Gastrocnemius medialis (tissue), 4 donors: Measurements from ENCODE around the gene FAH. TPM values are rescaled to one million over a fixed set of nuclear protein-coding genes. Genes with fewer than 3 reads are reported as not detected.

Source experiments
- ATAC-seq, 2 donors: fragments of 150-250 bp; one replicate each; pipeline ENCODE4 v1.9.1; 2016
- DNase-seq, 2 donors: peaks; one replicate each; pipeline ENCODE4 v3.0.0-alpha.2; 2019
- H3K27ac ChIP-seq, 4 donors: fragments of 200-600 bp; sonication (generic); 1 replicate in 1 of 4; 2 replicates in 3 of 4; pipeline ENCODE4 v1.5.1; 2016 to 2018; ENCODE audit warnings: mild to moderate bottlenecking in 2 of 4, moderate library complexity in 1 of 4
- H3K27me3 ChIP-seq, 3 donors: fragments of 200-600 bp; sonication (generic) in 2 of 3; 1 replicate in 1 of 3; 2 replicates in 2 of 3; pipeline versions ENCODE4 v1.5.1 to v1.6.0; 2016 to 2019; ENCODE audit warnings: mild to moderate bottlenecking in 1 of 3, moderate library complexity in 1 of 3
- H3K36me3 ChIP-seq, 2 donors: fragments of 200-600 bp; sonication (generic) in 1 of 2; one replicate each; pipeline ENCODE4 v1.5.1; 2017 to 2018
- H3K4me1 ChIP-seq, 2 donors: fragments of 200-600 bp; sonication (generic) in 1 of 2; one replicate each; pipeline ENCODE4 v1.5.1; 2016 to 2017; ENCODE audit warnings: mild to moderate bottlenecking in 2 of 2
- H3K4me3 ChIP-seq, 4 donors: fragments of 200-600 bp; sonication (generic) in 3 of 4; 1 replicate in 1 of 4; 2 replicates in 3 of 4; pipeline ENCODE4 v1.5.1; 2016 to 2019; ENCODE audit warnings: mild to moderate bottlenecking in 2 of 4
- H3K9me3 ChIP-seq, 3 donors: fragments of 200-600 bp; sonication (generic) in 2 of 3; 1 replicate in 1 of 3; 2 replicates in 2 of 3; pipeline ENCODE4 v1.5.1; 2016 to 2019
- CTCF ChIP-seq, 5 experiments: fragments of 450-650 bp in 3 of 5; fragments of 200-600 bp in 2 of 5; sonication (generic) in 2 of 5; IDR thresholded peaks in 4 of 5; conservative IDR thresholded peaks in 1 of 5; 1 replicate in 4 of 5; 2 replicates in 1 of 5; pipeline ENCODE4 v1.5.1; 2016 to 2019; ENCODE audit warnings: antibody characterized with exemption in 5 of 5, mild to moderate bottlenecking in 3 of 5, moderate library complexity in 3 of 5
- POLR2A ChIP-seq, 2 donors: fragments of 450-650 bp; IDR thresholded peaks; one replicate each; pipeline ENCODE4 v1.6.1; 2017; ENCODE audit warnings: antibody characterized with exemption in 2 of 2, mild to moderate bottlenecking in 2 of 2, moderate library complexity in 2 of 2
- in situ Hi-C, 4 donors: fragments of 200-750 bp; cut with MboI; loops; one replicate each; pipeline versions ENCODE4 v1.15.0 to v1.8.0; 2017; ENCODE audit warnings: low sequenced_read_pairs in 4 of 4
- intact Hi-C: fragments of 100-400 bp; cut with DNase I; formaldehyde crosslinking; loops from one replicate; pipeline ENCODE4 v1.15.1; 2023; ENCODE audit warnings: low total_unique reads
- total RNA-seq, 4 donors: library from RNA; depleted of rRNA; stranded (reverse); fragments of >200 nt; gene quantifications; one replicate each; pipeline versions ENCODE4 v1.1.0 to v1.2.3, GENCODE V29; 2016

Gene FAH
- total RNA-seq, 4 donors from 2014 or later, result 7.7 to 16.7 (median 12.3) TPM

GRCh38 chr15:80141916-80142598, 10.7 kb upstream of the FAH start:
- H3K27ac ChIP-seq, result no peak overlapping the region
- TF ChIP-seq CTCF (IDR thresholded peaks at IDR 0.05 in 4 of 5, conservative IDR thresholded peaks at IDR 0.05 in 1 of 5), result no peak
- TF ChIP-seq POLR2A (IDR thresholded peaks at IDR 0.05), result no peak
- no peak for ATAC-seq
- H3K27me3 ChIP-seq, result no peaks in the 10 kb centered on the region
- no peaks in the 10 kb centered on the region for H3K9me3 ChIP-seq
- H3K36me3 ChIP-seq, result peaks cover 0 to 5% of the 10 kb centered on the region in 2 donors
- in situ Hi-C loops, result loop anchor here in 2 of 4 donors (10.0 kb wide), 2 partner anchors 67 to 77 kb away; no protein-coding TSS in a partner anchor
- no peaks in the 10 kb centered on the region for H3K4me1 ChIP-seq
- DNase-seq, result no peak
- intact Hi-C loops, result no loop called here
- H3K4me3 ChIP-seq, result no peak overlapping the region

GRCh38 chr15:80142646-80143045, 10.2 kb upstream of the FAH start:
- DNase-seq (no peak), ATAC-seq (no peak)
- Histone ChIP-seq H3K9me3 (no peaks in the 10 kb centered on the region), H3K36me3 (peaks cover 0 to 5% of the 10 kb centered on the region in 2 donors), H3K27me3 (no peaks in the 10 kb centered on the region), H3K4me3 (no peak overlapping the region), H3K4me1 (no peaks in the 10 kb centered on the region), H3K27ac (no peak overlapping the region)
- TF ChIP-seq POLR2A (IDR thresholded peaks at IDR 0.05) (no peak), CTCF (IDR thresholded peaks at IDR 0.05 in 4 of 5, conservative IDR thresholded peaks at IDR 0.05 in 1 of 5) (no peak)
- in situ Hi-C loops (loop anchor here in 2 of 4 donors (10.0 kb wide), 2 partner anchors 68 to 78 kb away; no protein-coding TSS in a partner anchor), intact Hi-C loops (no loop called here)

- intact Hi-C loops, result loop anchor here (5.0 kb wide), 2 partner anchors 254 to 1279 kb away; partner anchors contain the start of genes MORF4L1 and MTHFS
Measured at GRCh38 chr15:80151148-80151547, 1.7 kb upstream of the FAH start.

GRCh38 chr15:80151576-80151975, 1.2 kb upstream of the FAH start:
- ATAC-seq (no peak), DNase-seq (no peak)
- in situ Hi-C loops (loop anchor here in 3 of 4 donors (25.0 kb wide), 2 partner anchors 89 to 239 kb away; partner anchors contain the start of gene ZFAND6 (in 1 of the 3)), intact Hi-C loops (loop anchor here (5.0 kb wide), 2 partner anchors 254 to 1279 kb away; partner anchors contain the start of genes MORF4L1 and MTHFS)
- Histone ChIP-seq H3K4me3 (peak overlapping the region in 3 of 4 donors; percentile 52 to 69 (median 64)), H3K9me3 (no peaks in the 10 kb centered on the region), H3K27me3 (no peaks in the 10 kb centered on the region), H3K36me3 (no peaks in the 10 kb centered on the region), H3K27ac (peak overlapping the region; percentile 84 to 89 (median 87)), H3K4me1 (peaks cover 38 to 45% of the 10 kb centered on the region in 2 donors)
- no peak for TF ChIP-seq CTCF (IDR thresholded peaks at IDR 0.05 in 4 of 5, conservative IDR thresholded peaks at IDR 0.05 in 1 of 5)
- TF ChIP-seq POLR2A (IDR thresholded peaks at IDR 0.05), result no peak

More at GRCh38 chr15:80151148-80151547, 1.7 kb upstream of the FAH start:
- Histone ChIP-seq H3K27ac (peak overlapping the region; percentile 84 to 89 (median 87)), H3K4me3 (peak overlapping the region in 1 of 4 donors; percentile 69), H3K27me3 (no peaks in the 10 kb centered on the region), H3K4me1 (peaks cover 38 to 45% of the 10 kb centered on the region in 2 donors), H3K9me3 (no peaks in the 10 kb centered on the region), H3K36me3 (no peaks in the 10 kb centered on the region)
- DNase-seq, result peak in 1 of 2 donors; percentile 55
- peak; percentile 16 to 33 for ATAC-seq
- in situ Hi-C loops, result loop anchor here in 3 of 4 donors (25.0 kb wide), 2 partner anchors 89 to 239 kb away; partner anchors contain the start of gene ZFAND6 (in 1 of the 3)
- TF ChIP-seq CTCF (IDR thresholded peaks at IDR 0.05 in 4 of 5, conservative IDR thresholded peaks at IDR 0.05 in 1 of 5), result no peak
- no peak for TF ChIP-seq POLR2A (IDR thresholded peaks at IDR 0.05)
